CD14-positive monocyte (primary cell): ENCODE measurements around the gene ISG20. TPM values are rescaled to one million over a fixed set of nuclear protein-coding genes. Genes with fewer than 3 reads are reported as not detected.

Source experiments
- DNase-seq, 3 donors: peaks; one replicate each; pipeline ENCODE4 v3.0.0-alpha.2; 2011 to 2022
- H2AFZ ChIP-seq: 2 replicates; pipeline ENCODE4 v1.6.0; 2012; ENCODE audit warnings: mild to moderate bottlenecking, low read depth, low read length, inconsistent platforms; ENCODE audit not compliant: insufficient read depth, poor library complexity, severe bottlenecking
- H3K27ac ChIP-seq, 2 donors: 1 replicate in 1 of 2; 2 replicates in 1 of 2; pipeline ENCODE4 v1.5.1; 2012 to 2013; ENCODE audit warnings: low read length in 2 of 2, control low read depth in 1 of 2, inconsistent platforms in 1 of 2, low read depth in 1 of 2, mild to moderate bottlenecking in 1 of 2
- H3K27me3 ChIP-seq, 2 donors: one replicate each; pipeline versions ENCODE4 v1.6.0 to v1.6.1; 2011 to 2013; ENCODE audit warnings: low read length in 2 of 2; ENCODE audit not compliant: control insufficient read depth in 2 of 2, insufficient read depth in 2 of 2
- H3K36me3 ChIP-seq, 2 donors: replicated peaks in 1 of 2; 1 replicate in 1 of 2; 2 replicates in 1 of 2; pipeline versions ENCODE4 v1.5.1 to v1.6.1; 2012 to 2013; ENCODE audit warnings: low read length in 2 of 2, control low read depth in 1 of 2, inconsistent platforms in 1 of 2, mild to moderate bottlenecking in 1 of 2; ENCODE audit not compliant: insufficient read depth in 2 of 2, control insufficient read depth in 1 of 2
- H3K4me1 ChIP-seq, 2 donors: 1 replicate in 1 of 2; 2 replicates in 1 of 2; pipeline versions ENCODE4 v1.5.1 to v1.6.1; 2012 to 2013; ENCODE audit warnings: low read length in 2 of 2, control low read depth in 1 of 2, inconsistent platforms in 1 of 2, mild to moderate bottlenecking in 1 of 2, moderate library complexity in 1 of 2; ENCODE audit not compliant: insufficient read depth in 2 of 2, control insufficient read depth in 1 of 2
- H3K4me2 ChIP-seq: replicated peaks from 2 replicates; pipeline ENCODE3; 2012; ENCODE audit warnings: low read length, moderate library complexity, mild to moderate bottlenecking; ENCODE audit not compliant: poor library complexity, severe bottlenecking; ENCODE audit errors: extremely low read depth
- H3K4me3 ChIP-seq, 3 experiments: fragments of 200-600 bp in 1 of 3; sonication (generic) in 1 of 3; replicated peaks in 1 of 3; 1 replicate in 2 of 3; 2 replicates in 1 of 3; pipeline ENCODE4 v1.5.1; 2011 to 2013; ENCODE audit warnings: low read length in 3 of 3, mild to moderate bottlenecking in 3 of 3, control low read depth in 2 of 3, low read depth in 2 of 3, inconsistent platforms in 1 of 3, moderate library complexity in 1 of 3
- H3K79me2 ChIP-seq: 2 replicates; pipeline ENCODE4 v1.6.0; 2012; ENCODE audit warnings: mild to moderate bottlenecking, control low read depth, inconsistent platforms, low read length, moderate library complexity; ENCODE audit not compliant: insufficient read depth
- H3K9ac ChIP-seq: 2 replicates; pipeline ENCODE4 v1.6.0; 2017; ENCODE audit warnings: low read length, mild to moderate bottlenecking; ENCODE audit not compliant: insufficient read depth, poor library complexity, severe bottlenecking
- H3K9me3 ChIP-seq, 2 donors: replicated peaks in 1 of 2; 1 replicate in 1 of 2; 2 replicates in 1 of 2; pipeline versions ENCODE4 v1.5.1 to v1.6.1; 2012 to 2013; ENCODE audit warnings: low read length in 2 of 2, control low read depth in 1 of 2; ENCODE audit not compliant: control insufficient read depth in 1 of 2, insufficient read depth in 1 of 2
- H4K20me1 ChIP-seq: 2 replicates; pipeline ENCODE4 v1.6.0; 2012; ENCODE audit warnings: mild to moderate bottlenecking, low read length, control low read depth, moderate library complexity; ENCODE audit not compliant: insufficient read depth
- H3K27ac Mint-ChIP-seq, 7 donors: one replicate each; pipeline ENCODE4 v1.8.0; 2020; ENCODE audit warnings: mild to moderate bottlenecking in 7 of 7, mixed read lengths in 7 of 7, moderate library complexity in 6 of 7, inconsistent platforms in 2 of 7
- H3K27me3 Mint-ChIP-seq, 3 donors: one replicate each; pipeline ENCODE4 v1.8.0; 2021 to 2022; ENCODE audit warnings: low read depth in 3 of 3, mild to moderate bottlenecking in 3 of 3, mixed read lengths in 3 of 3, moderate library complexity in 3 of 3, inconsistent platforms in 1 of 3
- H3K36me3 Mint-ChIP-seq, 2 donors: one replicate each; pipeline ENCODE4 v1.8.0; 2020; ENCODE audit warnings: mixed read lengths in 2 of 2, inconsistent platforms in 1 of 2, mild to moderate bottlenecking in 1 of 2
- H3K4me1 Mint-ChIP-seq: one replicate; pipeline ENCODE4 v1.8.0; 2020; ENCODE audit warnings: mild to moderate bottlenecking, mixed read lengths
- H3K4me3 Mint-ChIP-seq, 2 donors: one replicate each; pipeline ENCODE4 v1.8.0; 2020; ENCODE audit warnings: mild to moderate bottlenecking in 2 of 2, mixed read lengths in 2 of 2, moderate library complexity in 1 of 2
- H3K9me3 Mint-ChIP-seq, 7 donors: one replicate each; pipeline ENCODE4 v1.8.0; 2020 to 2022; ENCODE audit warnings: mixed read lengths in 7 of 7, mild to moderate bottlenecking in 6 of 7, moderate library complexity in 6 of 7, inconsistent platforms in 2 of 7
- CTCF ChIP-seq: fragments of 200-600 bp; IDR thresholded peaks from one replicate; pipeline ENCODE4 v1.8.0; 2022; ENCODE audit warnings: antibody characterized with exemption, mild to moderate bottlenecking
- WGBS: methylation state at CpG from one replicate; pipeline ENCODE4 v1.1.5; 2013; ENCODE audit warnings: missing lambda C conversion rate; ENCODE audit not compliant: insufficient coverage; 5-methylcytosine and 5-hydroxymethylcytosine counted together
- intact Hi-C, 2 donors: fragments of 100-400 bp; cut with micrococcal nuclease; formaldehyde crosslinking; loops; one replicate each; pipeline versions ENCODE4 v1.15.0 to v1.15.1; 2023
- polyA plus RNA-seq, 3 donors: library from polyadenylated mRNA; depleted of rRNA in 1 of 3; unstranded in 2 of 3; stranded (reverse) in 1 of 3; fragments of 300-500 nt in 2 of 3; fragments of >200 nt in 1 of 3; fragmentation: Illumina TruSeq in 2 of 3; gene quantifications; 1 replicate in 2 of 3; 2 replicates in 1 of 3; pipeline ENCODE4 v1.2.3, GENCODE V29; 2012 to 2021

Gene ISG20
- polyA plus RNA-seq, 3 donors: 15.6 to 29.3 (median 25.1) TPM

- Histone ChIP-seq H3K79me2 (no peaks in the 10 kb centered on the region), H4K20me1 (no peaks in the 10 kb centered on the region), H3K4me3 (no peak overlapping the region), H3K27ac (no peak overlapping the region), H3K4me1 (peaks cover 0 to 5% of the 10 kb centered on the region in 2 donors), H3K9me3 (peaks cover 0 to 5% of the 10 kb centered on the region in 2 donors), H3K4me2 (no peak overlapping the region), H3K9ac (no peak overlapping the region), H2AFZ (no peak overlapping the region), H3K27me3 (peaks cover 26 to 44% of the 10 kb centered on the region in 2 donors), H3K36me3 (no peaks in the 10 kb centered on the region)
- H3K27me3 Mint-ChIP-seq: peaks cover 31 to 44% (median 37%) of the 10 kb centered on the region in 3 donors
- H3K27ac Mint-ChIP-seq: no peak overlapping the region
- H3K4me3 Mint-ChIP-seq: no peak overlapping the region
- H3K4me1 Mint-ChIP-seq: peaks cover 8% of the 10 kb centered on the region
- no peak for TF ChIP-seq CTCF
- intact Hi-C loops: no loop called here
- H3K36me3 Mint-ChIP-seq: no peaks in the 10 kb centered on the region
- H3K9me3 Mint-ChIP-seq: peaks cover 0 to 6% (median 0%) of the 10 kb centered on the region in 7 donors
- no peak for DNase-seq
- 80% methylated on average over 1 of the region's 5 CpGs for WGBS
Measured at GRCh38 chr15:88702983-88703382, 64.2 kb downstream of the ISG20 start.

GRCh38 chr15:88703533-88703932 is 64.7 kb downstream of the ISG20 start:
- Histone ChIP-seq H3K27ac (no peak overlapping the region), H4K20me1 (no peaks in the 10 kb centered on the region), H3K79me2 (no peaks in the 10 kb centered on the region), H3K4me3 (no peak overlapping the region), H3K4me1 (peaks cover 0 to 11% of the 10 kb centered on the region in 2 donors), H3K9me3 (peaks cover 0 to 5% of the 10 kb centered on the region in 2 donors), H3K9ac (no peak overlapping the region), H3K27me3 (peaks cover 27 to 48% of the 10 kb centered on the region in 2 donors), H2AFZ (no peak overlapping the region), H3K36me3 (no peaks in the 10 kb centered on the region), H3K4me2 (no peak overlapping the region)
- intact Hi-C loops: no loop called here
- no peak for TF ChIP-seq CTCF
- Mint-ChIP-seq H3K27me3 (peaks cover 31 to 44% (median 39%) of the 10 kb centered on the region in 3 donors), H3K27ac (no peak overlapping the region), H3K4me1 (peaks cover 8% of the 10 kb centered on the region), H3K9me3 (peaks cover 0 to 6% (median 0%) of the 10 kb centered on the region in 7 donors), H3K36me3 (no peaks in the 10 kb centered on the region), H3K4me3 (peak overlapping the region in 1 of 2 donors; percentile 55)
- 98% methylated on average over 4 of the region's 5 CpGs for WGBS
- no peak for DNase-seq
